D341Med (cell line): ENCODE measurements around the gene POLG.

ENCODE experiments used
- DNase-seq: peaks from one replicate; pipeline ENCODE4 v3.0.0; 2012; ENCODE audit warnings: low spot score

The POLG gene

GRCh38 chr15:89326316-89326715 lies 8.3 kb downstream of the POLG start:
- DNase-seq = no peak

GRCh38 chr15:89325039-89325803 lies 9.4 kb downstream of the POLG start:
- DNase-seq = no peak

- DNase-seq = no peak
Observed at GRCh38 chr15:89323825-89324224, 10.8 kb downstream of the POLG start.

- DNase-seq = no peak
Observed at GRCh38 chr15:89322822-89323221, 11.8 kb downstream of the POLG start.

- no peak for DNase-seq
Observed at GRCh38 chr15:89321521-89322410, 12.9 kb downstream of the POLG start.

GRCh38 chr15:89320200-89320599 lies 14.4 kb downstream of the POLG start:
- DNase-seq = no peak

GRCh38 chr15:89319678-89320077 lies 14.9 kb downstream of the POLG start:
- no peak for DNase-seq

GRCh38 chr15:89317186-89317720 lies 17.4 kb downstream of the POLG start:
- no peak for DNase-seq

GRCh38 chr15:89316504-89316903 lies 18.1 kb downstream of the POLG start:
- no peak for DNase-seq

- no peak for DNase-seq
Observed at GRCh38 chr15:89315375-89315929, 19.2 kb downstream of the POLG start.

GRCh38 chr15:89309993-89310392 lies 24.6 kb downstream of the POLG start:
- DNase-seq = no peak

GRCh38 chr15:89308236-89308635 lies 26.4 kb downstream of the POLG start:
- no peak for DNase-seq

GRCh38 chr15:89307791-89308190 lies 26.8 kb downstream of the POLG start:
- DNase-seq = no peak

- DNase-seq = no peak
Observed at GRCh38 chr15:89307046-89307587, 27.5 kb downstream of the POLG start.

GRCh38 chr15:89305395-89305794 lies 29.2 kb downstream of the POLG start:
- no peak for DNase-seq

- DNase-seq = no peak
Observed at GRCh38 chr15:89303986-89304385, 30.6 kb downstream of the POLG start.

GRCh38 chr15:89301304-89302089 lies 33.1 kb downstream of the POLG start:
- DNase-seq = no peak

- DNase-seq = no peak
Observed at GRCh38 chr15:89299896-89300295, 34.7 kb downstream of the POLG start.

GRCh38 chr15:89293012-89293411 lies 41.6 kb downstream of the POLG start:
- DNase-seq = no peak

- DNase-seq = no peak
Observed at GRCh38 chr15:89291934-89292438, 42.6 kb downstream of the POLG start.

- no peak for DNase-seq
Observed at GRCh38 chr15:89283201-89283600, 51.4 kb downstream of the POLG start.
